Left renal cortex interstitium (tissue), 4 donors: ENCODE results near the gene CDK11A. TPM values are rescaled to one million over a fixed set of nuclear protein-coding genes. Genes with fewer than 3 reads are reported as not detected.
"Not testable (repeated sequence)": the region's sequence is repeated elsewhere in the genome, so short reads cannot be mapped to it uniquely, and the experiment has no call there.

Experiments used
- DNase-seq, 4 donors: peaks; one replicate each; pipeline ENCODE4 v3.0.0-alpha.2; 2013; ENCODE audit warnings: low read depth in 4 of 4, low spot score in 2 of 4, missing footprints in 1 of 4
- polyA plus RNA-seq, 4 donors: library from polyadenylated mRNA; unstranded; fragments of 120-200 nt; gene quantifications; one replicate each; pipeline ENCODE4 v1.2.1, GENCODE V29; 2013; ENCODE audit not compliant: insufficient read length in 4 of 4

CDK11A gene
- polyA plus RNA-seq, 4 donors = 22.8 to 42.1 (median 32.4) TPM

DNA sequence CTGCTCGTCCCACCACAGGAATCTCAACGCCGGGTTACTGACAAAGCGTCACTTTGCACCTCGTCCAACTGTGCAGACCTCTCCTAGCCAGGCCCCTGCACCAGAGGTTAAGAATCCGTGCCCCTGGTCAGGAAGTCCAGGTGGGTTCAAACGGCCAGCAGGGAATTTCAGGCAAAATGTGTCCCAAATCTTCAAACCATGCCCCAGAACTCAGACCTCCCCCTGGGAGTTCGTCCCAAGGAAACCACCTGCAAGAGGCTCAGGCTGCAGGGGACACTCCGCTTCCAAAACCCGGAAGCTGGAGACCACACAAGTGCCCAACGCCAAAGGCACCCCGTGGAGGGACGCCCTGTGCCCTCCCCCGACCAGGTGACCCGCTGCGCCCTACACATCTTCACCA, 32.7 kb downstream of the CDK11A start:
- DNase-seq = not testable (repeated sequence)

- not testable (repeated sequence) for DNase-seq
Measured at GRCh38 chr1:1689526-1689925, 34.6 kb downstream of the CDK11A start.

- no peak for DNase-seq
Measured at GRCh38 chr1:1687846-1688245, 36.3 kb downstream of the CDK11A start.

DNA sequence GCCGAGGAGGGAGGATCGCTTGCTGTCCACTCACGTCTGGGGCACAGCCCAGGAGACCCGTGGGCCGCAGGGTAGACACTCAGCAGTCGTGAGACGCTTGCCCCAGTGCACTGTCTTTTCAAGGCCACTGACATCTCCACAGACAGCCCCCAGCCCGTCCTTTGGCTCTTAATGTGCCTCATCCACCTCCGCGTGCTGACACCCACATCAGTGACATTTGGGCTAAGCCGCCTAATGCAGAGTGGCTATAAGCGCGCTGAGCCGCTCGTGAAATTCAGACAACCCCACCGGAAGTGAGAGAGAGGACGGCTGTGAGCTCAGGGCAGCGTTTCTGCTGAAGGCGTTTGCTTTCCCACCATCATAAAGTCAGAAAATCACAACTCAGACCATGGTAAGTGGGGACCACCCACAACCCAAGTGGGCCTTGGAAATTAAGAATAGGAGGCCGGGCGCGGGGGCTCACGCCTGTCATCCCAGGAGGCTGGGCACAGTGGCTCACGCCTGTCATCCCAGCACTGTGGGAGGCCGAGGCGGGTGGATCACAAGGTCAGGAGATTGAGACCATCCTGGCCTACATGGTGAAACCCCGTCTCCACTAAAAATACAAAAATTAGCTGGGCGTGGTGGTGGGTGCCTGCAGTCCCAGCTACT, 40.0 kb downstream of the CDK11A start:
- no peak for DNase-seq

- DNase-seq = no peak
Measured at GRCh38 chr1:1683104-1683905, 40.9 kb downstream of the CDK11A start.

DNA sequence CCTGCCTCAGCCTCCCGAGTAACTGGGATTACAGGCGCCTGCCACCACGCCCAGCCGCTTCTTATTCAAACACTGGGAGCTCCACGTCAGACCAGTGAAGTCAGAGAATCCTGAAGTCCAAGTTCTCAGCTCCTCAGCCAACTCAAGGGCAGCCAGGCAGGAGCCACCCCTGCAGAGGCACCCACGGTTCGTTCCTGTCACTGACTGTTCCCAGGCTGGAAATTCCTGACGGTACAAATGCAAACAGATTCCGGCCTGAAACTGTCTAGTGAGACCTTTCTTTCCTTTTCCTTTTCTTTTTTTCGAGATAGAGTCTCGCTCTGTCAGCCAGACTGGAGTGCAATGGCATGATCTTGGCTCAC, 43.3 kb downstream of the CDK11A start:
- DNase-seq = no peak

DNA sequence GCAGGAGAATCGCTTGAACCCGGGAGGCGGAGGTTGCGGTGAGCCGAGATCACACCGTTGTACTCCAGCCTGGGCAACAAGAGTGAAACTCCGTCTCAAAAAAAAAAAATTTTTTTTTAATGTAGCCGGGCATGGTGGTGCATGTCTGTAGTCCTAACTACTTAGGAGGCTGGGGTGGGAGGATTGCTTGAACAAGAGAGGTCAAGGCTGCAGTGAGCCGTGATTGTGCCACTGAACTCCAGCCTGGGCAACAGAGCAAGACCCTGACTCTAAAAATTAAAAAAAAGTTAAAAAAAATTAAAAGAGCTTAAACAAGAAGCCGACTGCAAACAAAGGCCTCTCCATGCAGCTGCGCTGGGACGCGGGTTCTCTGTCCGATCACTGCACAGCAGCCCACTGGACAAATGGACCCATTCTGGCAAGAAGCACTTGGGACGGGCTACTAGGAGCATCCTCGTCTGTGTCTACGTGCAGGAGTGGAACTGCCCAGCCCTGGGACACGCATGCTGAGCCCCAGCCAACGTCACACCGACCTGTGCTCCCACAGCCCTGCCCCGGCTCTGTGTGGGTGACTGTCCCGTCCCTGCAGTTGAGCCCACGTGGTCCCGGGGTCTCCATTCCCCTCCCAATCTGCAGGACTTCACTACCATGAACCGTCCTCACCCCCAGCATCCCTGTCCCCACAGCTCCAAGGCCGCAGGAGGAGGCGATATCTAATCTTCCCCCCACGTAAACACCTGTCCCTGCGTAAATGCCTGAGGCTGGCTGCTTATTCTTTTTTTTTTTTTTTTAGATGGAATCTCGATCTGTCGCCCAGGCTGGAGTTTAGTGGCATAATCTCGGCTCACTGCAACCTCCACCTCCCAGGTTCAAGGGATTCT, 43.9 kb downstream of the CDK11A start:
- DNase-seq = no peak

GRCh38 chr1:1678581-1679380, 45.4 kb downstream of the CDK11A start:
- DNase-seq = no peak

DNA sequence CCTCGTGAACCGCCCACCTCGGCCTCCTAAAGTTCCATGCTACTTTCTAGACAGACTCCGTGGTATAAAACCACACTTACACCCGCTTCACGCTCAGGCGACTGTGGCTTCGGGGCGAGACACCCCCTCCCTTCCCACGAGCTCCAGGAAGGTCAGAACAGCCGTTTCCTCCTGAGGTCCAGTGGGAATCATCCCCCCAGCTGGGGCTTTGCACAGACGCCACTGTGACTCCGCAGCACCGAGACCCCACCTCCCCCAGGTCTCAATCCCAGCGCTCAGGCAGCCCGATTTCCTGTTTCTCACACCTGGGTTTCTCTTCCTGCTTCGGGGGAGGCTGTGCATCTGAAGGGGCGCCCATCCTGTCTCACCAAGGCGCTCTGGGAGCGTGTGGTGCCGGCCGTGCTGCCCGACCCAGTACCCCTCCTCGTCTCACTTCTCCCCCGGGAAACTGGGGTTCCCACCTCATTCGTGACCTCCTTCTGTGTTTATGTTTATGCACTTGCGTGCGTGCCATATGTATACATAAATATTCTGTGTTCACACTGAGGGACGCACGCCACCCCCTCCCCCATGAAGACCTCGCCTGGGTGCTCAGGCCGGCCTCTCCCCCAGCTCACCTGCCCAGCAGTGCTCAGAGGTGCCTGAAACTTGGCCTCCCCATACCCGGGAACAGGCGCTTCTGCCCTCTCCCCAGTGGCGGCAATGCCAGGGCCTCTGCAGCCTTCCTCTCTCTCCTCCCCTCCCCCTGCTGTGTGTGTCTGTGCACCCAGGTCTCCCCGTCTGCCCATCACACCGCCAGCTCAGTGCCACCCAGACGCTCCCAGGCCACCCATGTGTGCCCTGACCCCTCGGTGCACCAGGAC, 46.2 kb downstream of the CDK11A start:
- DNase-seq = no peak

- DNase-seq = not testable (repeated sequence)
Measured at GRCh38 chr1:1676087-1676486, 48.1 kb downstream of the CDK11A start.

DNA sequence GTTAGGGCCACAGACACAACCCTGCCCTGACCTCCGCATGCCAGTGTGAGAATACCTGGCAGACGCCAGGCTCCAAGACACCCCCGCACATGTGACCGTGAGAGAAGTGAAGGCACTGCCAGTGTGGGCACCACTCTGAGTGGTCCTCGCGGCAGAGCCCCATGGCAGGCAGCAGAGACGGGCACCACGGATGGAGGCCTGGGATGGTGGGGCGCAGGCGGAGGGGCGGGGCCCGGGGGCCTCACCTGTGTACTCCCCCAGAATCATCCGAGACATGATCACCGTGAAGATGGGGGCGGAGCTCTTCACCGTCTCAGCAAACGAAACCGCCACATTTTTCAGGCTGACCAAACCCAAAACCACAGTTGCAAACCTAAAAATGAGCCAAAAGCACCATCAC, 48.9 kb downstream of the CDK11A start:
- DNase-seq = not testable (repeated sequence)

DNA sequence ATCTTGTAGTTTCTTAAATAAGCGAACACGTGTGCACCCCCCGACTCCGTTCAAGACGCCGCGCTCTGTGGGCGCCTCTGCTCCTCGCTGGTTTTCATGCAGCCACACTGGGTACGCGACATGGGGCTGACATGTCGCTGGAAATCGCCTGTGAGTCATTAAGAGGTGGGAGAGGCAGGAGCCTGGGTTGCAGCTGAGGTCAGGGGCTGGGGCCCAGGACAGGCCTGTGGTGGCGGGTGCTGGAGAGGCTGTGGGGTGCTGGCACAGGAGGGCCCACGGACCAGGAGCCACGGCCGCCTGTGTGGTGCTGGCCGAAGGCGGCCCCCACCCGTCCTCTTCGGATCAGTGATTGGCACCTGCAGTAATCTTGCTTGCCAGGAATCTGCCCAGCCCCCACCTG, 49.4 kb downstream of the CDK11A start:
- not testable (repeated sequence) for DNase-seq

DNA sequence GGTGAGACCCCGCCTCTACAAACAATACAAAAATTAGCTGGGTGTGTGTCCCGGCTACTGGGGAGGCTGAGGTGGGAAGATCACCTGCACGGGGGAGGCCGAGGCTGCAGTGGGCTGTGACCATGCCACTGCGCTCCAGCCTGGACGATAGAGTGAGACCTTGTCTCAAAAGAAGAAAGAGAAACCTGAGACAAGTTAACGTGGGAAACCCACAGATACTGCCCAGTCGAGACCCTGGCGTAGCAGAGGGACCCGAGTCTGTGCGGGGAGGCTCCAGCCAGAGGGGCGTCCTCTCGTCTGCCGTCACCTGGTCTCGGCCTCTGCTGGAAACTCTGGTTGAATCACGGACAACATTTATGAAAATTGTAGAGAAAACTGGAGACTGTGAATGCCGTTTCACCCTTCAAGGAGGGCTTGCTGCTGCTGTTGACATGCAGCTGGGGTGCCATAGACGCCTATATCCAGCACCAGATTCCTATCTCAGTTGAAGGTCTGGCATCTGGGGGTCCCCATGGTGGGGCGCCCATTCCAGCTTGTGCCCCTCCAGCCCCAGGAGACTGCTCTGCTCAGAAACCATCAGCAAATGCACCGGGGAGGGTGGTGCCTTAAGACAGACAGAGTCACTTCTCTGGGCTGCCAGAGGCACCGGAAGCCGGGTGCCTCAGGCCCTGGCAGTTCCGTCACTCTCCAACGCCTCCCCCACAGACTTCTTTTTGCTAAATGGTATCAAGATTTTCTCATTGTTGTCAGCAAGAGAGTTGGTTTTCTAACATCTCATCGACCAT, 51.8 kb downstream of the CDK11A start:
- no peak for DNase-seq

DNA sequence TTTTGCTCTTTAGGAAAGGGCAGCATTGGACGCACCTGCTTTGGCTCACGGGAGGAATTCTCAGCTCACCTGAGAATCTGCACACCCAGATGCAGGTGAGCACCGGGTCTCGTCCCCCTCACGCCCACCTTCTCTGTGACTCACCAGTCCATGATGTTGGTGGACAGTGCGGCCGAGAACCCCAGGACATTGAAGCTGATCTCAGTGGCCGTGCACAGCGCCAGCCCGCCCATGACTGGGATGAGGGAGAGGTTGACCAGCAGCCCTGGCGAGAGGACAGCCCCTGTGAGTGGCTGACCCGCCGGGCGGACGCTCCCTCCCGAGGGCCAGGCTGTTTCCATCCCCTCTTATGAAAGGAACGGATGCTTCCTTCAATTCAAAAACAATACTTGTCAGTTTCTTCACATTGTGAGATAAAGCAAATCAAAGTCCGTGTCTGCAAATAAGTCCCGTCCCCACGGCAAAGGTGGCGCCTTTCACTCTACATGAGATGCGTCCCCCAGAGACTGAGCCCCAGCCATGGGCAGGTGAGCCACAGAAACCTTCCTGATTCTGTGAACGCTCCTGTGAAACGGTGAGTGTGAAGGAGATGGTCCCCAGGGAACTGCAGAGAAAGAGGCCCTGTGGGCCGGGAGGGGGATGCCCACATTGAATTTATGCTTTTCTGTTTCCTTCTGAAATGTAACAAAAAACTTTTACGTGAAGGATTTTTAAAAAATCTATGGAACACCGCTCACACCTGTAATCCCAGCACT, 52.6 kb downstream of the CDK11A start:
- no peak for DNase-seq

DNA sequence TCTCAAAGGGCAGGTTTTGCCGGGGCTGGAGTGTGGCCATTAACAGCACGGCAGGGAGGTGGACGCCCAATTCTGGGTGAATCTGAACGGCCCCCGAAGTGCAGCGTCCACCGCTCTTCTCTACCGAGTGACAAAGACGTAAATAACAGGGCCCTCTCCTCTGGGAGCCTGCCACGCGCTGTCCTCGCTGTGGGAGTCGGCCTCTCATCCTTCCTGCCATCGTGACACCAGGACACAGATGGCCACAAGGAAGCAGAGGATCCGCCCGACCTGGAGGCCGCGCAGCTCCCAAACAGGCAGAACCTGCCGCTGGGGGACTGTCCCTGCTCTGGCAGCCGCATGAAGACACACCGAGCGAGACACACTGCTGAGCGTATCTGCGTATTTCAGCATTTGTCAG, 53.3 kb downstream of the CDK11A start:
- DNase-seq = no peak

DNA sequence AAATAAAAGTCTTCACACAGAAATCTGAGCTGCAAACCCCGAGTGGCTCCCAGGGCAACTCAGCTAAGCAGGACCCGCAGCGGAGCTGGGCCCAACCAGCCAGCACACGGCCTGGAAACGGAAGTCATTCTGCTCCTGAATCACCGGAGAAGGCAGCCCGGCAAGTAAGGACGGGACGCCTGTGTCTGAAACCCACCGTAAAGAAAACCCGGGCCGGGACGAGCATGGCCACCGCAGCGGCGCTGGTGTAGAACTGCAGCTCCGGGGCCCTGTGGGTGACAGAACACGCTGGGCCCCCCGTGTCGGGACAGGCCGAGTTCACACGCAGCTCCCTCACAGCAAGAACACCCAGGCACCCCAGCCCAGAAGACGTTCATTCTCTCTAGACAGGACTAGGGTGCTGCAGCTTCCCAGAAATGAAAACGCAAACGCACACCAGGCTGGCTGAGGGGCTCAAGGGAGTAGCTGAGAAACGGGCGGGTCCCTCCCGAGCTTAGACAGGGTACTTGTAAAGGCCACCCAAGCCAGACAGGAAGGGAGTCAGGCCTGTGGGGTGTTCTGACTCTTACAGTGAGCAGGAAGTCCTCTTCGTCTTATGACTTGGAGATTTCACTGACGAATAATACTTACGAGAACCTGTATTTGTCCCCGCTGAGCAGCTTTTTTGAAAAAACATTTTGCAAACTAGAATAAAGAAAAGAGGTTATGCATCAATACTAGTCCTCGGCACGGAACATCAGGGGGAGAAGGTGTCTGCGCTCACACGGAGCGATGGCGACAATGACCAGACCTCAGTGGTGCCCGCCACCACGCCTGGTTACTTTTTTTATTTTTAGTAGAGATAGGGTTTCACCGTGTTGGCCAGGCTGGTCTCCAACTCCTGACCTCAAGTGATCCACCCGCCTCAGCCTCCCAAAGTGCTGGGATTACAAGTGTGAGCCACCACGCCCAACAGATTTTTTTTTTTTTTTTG, 54.4 kb downstream of the CDK11A start:
- DNase-seq = no peak

- DNase-seq = no peak
Measured at GRCh38 chr1:1666526-1666925, 57.6 kb downstream of the CDK11A start.
